ENCODE measurements around the gene GAS2L1.
A peak's percentile ranks its signal among the peaks of the same experiment; 100 is the strongest.

The GAS2L1 gene

GRCh38 chr22:29315286-29316140, 9.1 kb downstream of the GAS2L1 start, which contains the start of gene RASL10A:
Gene RASL10A (minus strand): TSS chr22:29315697. CDS start chr22:29315246, 451 bp downstream.
- DNase-seq (no peak), ATAC-seq (replicated peaks) (no peak)
- peaks cover 13 to 22% of the 10 kb centered on the region in 2 donors for H3K4me1 Mint-ChIP-seq (ENCODE audit: low read depth in 2 of 2)
- H3K36me3 Mint-ChIP-seq (ENCODE audit: insufficient read depth) = peaks cover 10% of the 10 kb centered on the region
- peak within 1 kb of the TSS in 1 of 2 donors; percentile 10 for H3K27ac Mint-ChIP-seq
- H3K9me3 Mint-ChIP-seq = no peaks in the 10 kb centered on the region
- H3K4me3 Mint-ChIP-seq = peak within 1 kb of the TSS; percentile 53 to 59
- H3K27me3 Mint-ChIP-seq = peaks cover 43 to 46% of the 10 kb centered on the region in 2 donors

GRCh38 chr22:29316141-29316828, 9.8 kb downstream of the GAS2L1 start:
- Mint-ChIP-seq H3K4me1 (ENCODE audit: low read depth in 2 of 2) (peaks cover 13 to 19% of the 10 kb centered on the region in 2 donors), H3K4me3 (peak overlapping the region; percentile 51 to 59), H3K36me3 (ENCODE audit: insufficient read depth) (peaks cover 10% of the 10 kb centered on the region), H3K9me3 (no peaks in the 10 kb centered on the region), H3K27ac (peak overlapping the region in 1 of 2 donors; percentile 10), H3K27me3 (peaks cover 43 to 46% of the 10 kb centered on the region in 2 donors)
- ATAC-seq (replicated peaks) = no peak
- no peak for DNase-seq

- H3K9me3 Mint-ChIP-seq = no peaks in the 10 kb centered on the region
- H3K36me3 Mint-ChIP-seq (ENCODE audit: insufficient read depth) = peaks cover 10% of the 10 kb centered on the region
- DNase-seq = no peak
- H3K4me3 Mint-ChIP-seq = no peak overlapping the region
- no peak overlapping the region for H3K27ac Mint-ChIP-seq
- peaks cover 13 to 18% of the 10 kb centered on the region in 2 donors for H3K4me1 Mint-ChIP-seq (ENCODE audit: low read depth in 2 of 2)
- ATAC-seq (replicated peaks) = no peak
- peaks cover 32 to 35% of the 10 kb centered on the region in 2 donors for H3K27me3 Mint-ChIP-seq
Observed at GRCh38 chr22:29317827-29318454, 11.5 kb downstream of the GAS2L1 start.

GRCh38 chr22:29319072-29319471, 12.6 kb downstream of the GAS2L1 start:
- Mint-ChIP-seq H3K27ac (no peak overlapping the region), H3K9me3 (no peaks in the 10 kb centered on the region), H3K4me1 (ENCODE audit: low read depth in 2 of 2) (peaks cover 6 to 9% of the 10 kb centered on the region in 2 donors), H3K27me3 (peaks cover 21 to 24% of the 10 kb centered on the region in 2 donors), H3K36me3 (ENCODE audit: insufficient read depth) (peaks cover 3% of the 10 kb centered on the region), H3K4me3 (no peak overlapping the region)
- ATAC-seq (replicated peaks) (no peak), DNase-seq (no peak)

GRCh38 chr22:29320546-29320945, 14.1 kb downstream of the GAS2L1 start:
- Mint-ChIP-seq H3K27ac (no peak overlapping the region), H3K4me1 (ENCODE audit: low read depth in 2 of 2) (peaks cover 0 to 2% of the 10 kb centered on the region in 2 donors), H3K27me3 (peaks cover 13 to 14% of the 10 kb centered on the region in 2 donors), H3K9me3 (no peaks in the 10 kb centered on the region), H3K4me3 (no peak overlapping the region), H3K36me3 (ENCODE audit: insufficient read depth) (peaks cover 3% of the 10 kb centered on the region)
- no peak for ATAC-seq (replicated peaks)
- no peak for DNase-seq

GRCh38 chr22:29323641-29324040, 17.2 kb downstream of the GAS2L1 start:
- no peaks in the 10 kb centered on the region for H3K4me1 Mint-ChIP-seq (ENCODE audit: low read depth in 2 of 2)
- no peaks in the 10 kb centered on the region for H3K27me3 Mint-ChIP-seq
- ATAC-seq (replicated peaks) = no peak
- H3K9me3 Mint-ChIP-seq = no peaks in the 10 kb centered on the region
- peaks cover 5% of the 10 kb centered on the region for H3K36me3 Mint-ChIP-seq (ENCODE audit: insufficient read depth)
- DNase-seq = no peak
- no peak overlapping the region for H3K4me3 Mint-ChIP-seq
- H3K27ac Mint-ChIP-seq = peak overlapping the region in 1 of 2 donors; percentile 75

GRCh38 chr22:29325356-29325755, 18.9 kb downstream of the GAS2L1 start:
- ATAC-seq (replicated peaks) (no peak), DNase-seq (no peak)
- peak overlapping the region in 1 of 2 donors; percentile 58 for H3K27ac Mint-ChIP-seq
- H3K4me3 Mint-ChIP-seq = no peak overlapping the region
- H3K9me3 Mint-ChIP-seq = no peaks in the 10 kb centered on the region
- H3K4me1 Mint-ChIP-seq (ENCODE audit: low read depth in 2 of 2) = no peaks in the 10 kb centered on the region
- H3K27me3 Mint-ChIP-seq = no peaks in the 10 kb centered on the region
- peaks cover 5% of the 10 kb centered on the region for H3K36me3 Mint-ChIP-seq (ENCODE audit: insufficient read depth)

GRCh38 chr22:29325785-29326315, 19.4 kb downstream of the GAS2L1 start:
- no peaks in the 10 kb centered on the region for H3K27me3 Mint-ChIP-seq
- H3K36me3 Mint-ChIP-seq (ENCODE audit: insufficient read depth) = peaks cover 5% of the 10 kb centered on the region
- H3K27ac Mint-ChIP-seq = no peak overlapping the region
- no peak for DNase-seq
- no peaks in the 10 kb centered on the region for H3K9me3 Mint-ChIP-seq
- no peak overlapping the region for H3K4me3 Mint-ChIP-seq
- ATAC-seq (replicated peaks) = no peak
- no peaks in the 10 kb centered on the region for H3K4me1 Mint-ChIP-seq (ENCODE audit: low read depth in 2 of 2)

- DNase-seq = no peak
- ATAC-seq (replicated peaks) = no peak
- Mint-ChIP-seq H3K9me3 (no peaks in the 10 kb centered on the region), H3K4me3 (no peak overlapping the region), H3K36me3 (ENCODE audit: insufficient read depth) (peaks cover 6% of the 10 kb centered on the region), H3K27ac (peak overlapping the region in 1 of 2 donors; percentile 15), H3K4me1 (ENCODE audit: low read depth in 2 of 2) (no peaks in the 10 kb centered on the region), H3K27me3 (no peaks in the 10 kb centered on the region)
Observed at GRCh38 chr22:29326481-29326880, 20.0 kb downstream of the GAS2L1 start.

GRCh38 chr22:29327089-29327764, 20.8 kb downstream of the GAS2L1 start:
- Mint-ChIP-seq H3K36me3 (ENCODE audit: insufficient read depth) (peaks cover 11% of the 10 kb centered on the region), H3K27ac (no peak overlapping the region), H3K9me3 (no peaks in the 10 kb centered on the region), H3K27me3 (no peaks in the 10 kb centered on the region), H3K4me3 (no peak overlapping the region), H3K4me1 (ENCODE audit: low read depth in 2 of 2) (no peaks in the 10 kb centered on the region)
- ATAC-seq (replicated peaks) = no peak
- DNase-seq = no peak

- Mint-ChIP-seq H3K4me1 (ENCODE audit: low read depth in 2 of 2) (no peaks in the 10 kb centered on the region), H3K9me3 (no peaks in the 10 kb centered on the region), H3K36me3 (ENCODE audit: insufficient read depth) (peaks cover 11% of the 10 kb centered on the region), H3K27ac (no peak overlapping the region), H3K27me3 (no peaks in the 10 kb centered on the region), H3K4me3 (no peak overlapping the region)
- DNase-seq = no peak
- no peak for ATAC-seq (replicated peaks)
Observed at GRCh38 chr22:29328055-29328454, 21.6 kb downstream of the GAS2L1 start.

GRCh38 chr22:29328566-29329500, 22.4 kb downstream of the GAS2L1 start:
- ATAC-seq (replicated peaks) = no peak
- Mint-ChIP-seq H3K27me3 (no peaks in the 10 kb centered on the region), H3K4me3 (no peak overlapping the region), H3K36me3 (ENCODE audit: insufficient read depth) (peaks cover 11% of the 10 kb centered on the region), H3K9me3 (no peaks in the 10 kb centered on the region), H3K4me1 (ENCODE audit: low read depth in 2 of 2) (peaks cover 0 to 4% of the 10 kb centered on the region in 2 donors), H3K27ac (no peak overlapping the region)
- no peak for DNase-seq
